IPS DF 4.7 (cell line): ENCODE data around the gene EIF6.
"Not testable (repeated sequence)": the region's sequence is repeated elsewhere in the genome, so short reads cannot be mapped to it uniquely, and the experiment has no call there.

ENCODE experiments used
- DNase-seq: peaks from one replicate; pipeline ENCODE4 v3.0.0-alpha.2; 2013; ENCODE audit warnings: low spot score; ENCODE audit errors: extremely low read depth

The EIF6 gene

DNA sequence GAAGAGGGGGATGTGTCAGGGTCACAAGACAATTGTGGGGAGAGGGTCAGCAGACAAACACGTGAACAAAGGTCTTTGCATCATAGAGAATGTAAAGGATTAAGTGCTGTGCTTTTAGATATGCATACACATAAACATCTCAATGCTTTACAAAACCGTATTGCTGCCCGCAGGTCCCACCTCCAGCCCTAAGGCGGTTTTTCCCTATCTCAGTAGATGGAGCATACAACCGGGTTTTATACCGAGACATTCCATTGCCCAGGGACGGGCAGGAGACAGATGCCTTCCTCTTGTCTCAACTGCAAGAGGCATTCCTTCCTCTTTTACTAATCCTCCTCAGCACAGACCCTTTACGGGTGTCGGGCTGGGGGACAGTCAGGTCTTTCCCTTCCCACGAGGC lies 22.3 kb downstream of the EIF6 start:
- not testable (repeated sequence) for DNase-seq

DNA sequence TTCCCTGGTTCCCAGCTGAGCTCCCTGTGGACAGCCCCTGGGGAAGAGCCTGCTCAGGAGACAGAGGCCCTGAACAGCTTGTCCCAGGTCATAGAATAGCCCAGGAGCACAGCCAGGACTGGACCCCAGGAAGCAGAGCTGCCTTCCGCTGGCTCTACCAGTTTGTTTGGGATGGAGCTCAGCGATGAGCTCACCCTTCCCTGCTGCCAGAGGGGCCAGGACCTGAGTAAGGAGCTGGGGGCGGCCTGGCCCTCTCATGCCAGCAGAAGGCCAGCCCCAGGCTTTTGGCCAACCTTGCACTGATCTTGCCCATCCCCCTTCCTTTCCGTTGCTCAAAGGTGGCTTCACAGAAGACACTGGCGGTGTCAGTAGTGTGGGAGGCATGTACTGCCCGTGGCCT lies 24.1 kb downstream of the EIF6 start:
- DNase-seq = no peak

DNA sequence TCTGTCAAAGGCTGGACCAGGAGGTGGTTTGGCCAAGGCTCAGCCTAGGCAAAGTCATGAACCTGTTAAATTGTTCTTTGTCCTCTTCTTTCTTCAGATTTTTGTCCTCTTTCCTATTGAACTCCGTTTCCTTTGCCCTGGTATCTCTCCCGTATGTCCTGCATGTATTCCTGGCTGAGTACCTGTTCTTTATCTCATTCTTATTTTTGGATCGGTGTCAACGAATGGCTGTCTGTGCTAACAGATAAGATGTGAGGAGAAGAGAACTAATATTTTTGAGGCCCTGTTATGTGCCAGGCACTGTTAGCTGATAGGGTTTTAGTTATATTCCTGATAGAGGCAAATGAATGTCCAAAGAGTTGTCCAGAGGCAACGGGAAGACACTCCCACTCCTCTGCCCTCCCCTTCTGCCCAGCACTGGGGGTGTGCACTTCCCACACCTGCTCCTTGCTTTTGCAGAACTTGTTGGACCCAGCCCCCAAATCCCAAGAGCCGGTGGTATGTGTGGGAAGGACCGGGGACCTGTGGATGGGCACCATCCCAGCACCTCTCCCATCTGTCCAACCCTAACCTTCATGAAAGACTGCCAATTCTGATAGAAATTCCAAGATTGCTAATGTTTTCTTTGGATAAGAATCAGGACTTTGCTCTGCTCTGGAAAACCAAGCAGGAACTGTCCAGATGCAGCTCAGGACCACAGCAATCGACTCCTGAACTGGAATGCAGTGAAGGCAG lies 27.2 kb downstream of the EIF6 start:
- DNase-seq = no peak

DNA sequence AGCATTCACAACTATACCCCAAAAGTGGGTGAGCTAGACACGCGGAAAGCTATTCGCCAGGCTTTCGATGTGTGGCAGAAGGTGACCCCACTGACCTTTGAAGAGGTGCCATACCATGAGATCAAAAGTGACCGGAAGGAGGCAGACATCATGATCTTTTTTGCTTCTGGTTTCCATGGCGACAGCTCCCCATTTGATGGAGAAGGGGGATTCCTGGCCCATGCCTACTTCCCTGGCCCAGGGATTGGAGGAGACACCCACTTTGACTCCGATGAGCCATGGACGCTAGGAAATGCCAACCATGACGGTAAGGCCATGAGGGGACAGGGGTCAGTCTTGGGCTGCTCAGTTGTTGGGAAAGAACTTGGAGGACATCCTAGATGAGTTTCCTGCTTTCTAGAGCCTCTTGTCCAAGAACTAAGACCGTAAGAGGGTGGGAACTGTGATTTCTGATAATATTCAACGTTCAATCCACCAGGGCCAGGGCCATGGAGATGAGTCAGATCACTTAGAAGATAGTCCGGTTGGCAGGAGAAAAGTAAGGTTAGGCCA lies 30.0 kb downstream of the EIF6 start:
- no peak for DNase-seq

DNA sequence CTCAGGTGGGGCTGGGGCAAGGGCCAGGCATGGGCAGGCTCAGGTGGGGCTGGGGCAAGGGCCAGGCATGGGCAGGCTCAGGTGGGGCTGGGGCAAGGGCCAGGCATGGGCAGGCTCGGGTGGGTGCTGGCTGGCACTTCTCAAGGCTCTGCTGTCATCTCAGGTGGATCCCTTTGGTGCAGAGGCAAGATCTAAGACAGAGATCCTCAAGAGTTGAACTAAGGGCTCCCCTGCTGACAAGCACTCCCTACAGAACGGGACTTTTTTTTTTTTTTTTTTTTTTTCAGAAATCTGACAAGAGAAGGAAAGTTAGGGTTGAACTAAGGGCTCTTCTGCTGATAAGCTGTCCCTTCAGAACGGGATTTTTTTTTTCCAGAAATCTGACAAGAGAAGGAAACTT lies 31.6 kb downstream of the EIF6 start:
- DNase-seq = no peak

DNA sequence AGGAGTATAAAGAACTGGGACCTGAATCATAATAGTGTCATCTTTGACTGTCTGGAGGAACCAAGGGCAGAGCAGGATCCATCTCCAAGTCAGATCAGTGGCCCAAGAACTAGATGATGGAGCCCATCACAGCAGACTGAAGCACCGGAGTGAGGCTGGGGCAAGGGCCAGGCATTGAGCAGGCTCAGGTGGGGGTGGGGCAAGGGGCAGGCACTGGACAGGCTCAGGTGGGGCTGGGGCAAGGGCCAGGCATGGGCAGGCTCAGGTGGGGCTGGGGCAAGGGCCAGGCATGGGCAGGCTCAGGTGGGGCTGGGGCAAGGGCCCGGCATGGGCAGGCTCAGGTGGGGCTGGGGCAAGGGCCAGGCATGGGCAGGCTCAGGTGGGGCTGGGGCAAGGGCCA lies 32.0 kb downstream of the EIF6 start:
- not testable (repeated sequence) for DNase-seq

DNA sequence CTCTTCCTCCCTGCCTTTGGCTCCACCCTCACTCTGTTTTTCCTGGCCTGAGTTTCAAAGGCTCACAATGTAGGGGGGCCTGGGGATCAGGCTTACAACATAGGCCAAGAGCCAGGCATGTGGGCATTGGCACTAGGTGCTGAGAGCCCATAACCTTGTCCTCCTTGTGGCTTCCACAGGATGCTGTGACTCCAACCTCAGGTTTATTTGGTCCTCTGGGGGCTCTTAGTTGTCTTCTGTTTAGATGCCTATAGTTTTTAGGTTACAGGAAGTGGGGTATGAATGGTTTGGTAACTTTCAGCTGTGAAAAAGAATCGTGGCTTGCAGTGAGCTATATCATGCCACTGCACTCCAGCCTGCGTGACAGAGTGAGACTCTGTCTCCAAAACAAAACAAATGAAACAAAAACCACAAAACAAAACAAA lies 32.5 kb downstream of the EIF6 start:
- DNase-seq = no peak

DNA sequence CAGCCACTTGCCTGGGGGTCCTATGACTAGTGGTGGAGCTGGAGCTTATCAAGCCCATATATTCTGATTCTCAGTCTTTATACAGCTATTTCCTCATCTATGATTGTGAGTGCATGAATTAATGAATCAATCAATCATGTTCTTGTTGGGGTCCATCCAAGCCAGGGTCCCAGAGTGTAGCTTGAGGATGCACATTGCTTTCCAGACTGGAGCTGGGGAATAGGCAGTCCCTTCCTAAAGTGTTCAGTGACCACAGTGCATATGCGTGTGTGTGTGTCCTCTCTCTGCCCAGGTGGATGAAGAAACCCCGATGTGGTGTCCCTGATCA lies 33.0 kb downstream of the EIF6 start:
- DNase-seq = no peak

DNA sequence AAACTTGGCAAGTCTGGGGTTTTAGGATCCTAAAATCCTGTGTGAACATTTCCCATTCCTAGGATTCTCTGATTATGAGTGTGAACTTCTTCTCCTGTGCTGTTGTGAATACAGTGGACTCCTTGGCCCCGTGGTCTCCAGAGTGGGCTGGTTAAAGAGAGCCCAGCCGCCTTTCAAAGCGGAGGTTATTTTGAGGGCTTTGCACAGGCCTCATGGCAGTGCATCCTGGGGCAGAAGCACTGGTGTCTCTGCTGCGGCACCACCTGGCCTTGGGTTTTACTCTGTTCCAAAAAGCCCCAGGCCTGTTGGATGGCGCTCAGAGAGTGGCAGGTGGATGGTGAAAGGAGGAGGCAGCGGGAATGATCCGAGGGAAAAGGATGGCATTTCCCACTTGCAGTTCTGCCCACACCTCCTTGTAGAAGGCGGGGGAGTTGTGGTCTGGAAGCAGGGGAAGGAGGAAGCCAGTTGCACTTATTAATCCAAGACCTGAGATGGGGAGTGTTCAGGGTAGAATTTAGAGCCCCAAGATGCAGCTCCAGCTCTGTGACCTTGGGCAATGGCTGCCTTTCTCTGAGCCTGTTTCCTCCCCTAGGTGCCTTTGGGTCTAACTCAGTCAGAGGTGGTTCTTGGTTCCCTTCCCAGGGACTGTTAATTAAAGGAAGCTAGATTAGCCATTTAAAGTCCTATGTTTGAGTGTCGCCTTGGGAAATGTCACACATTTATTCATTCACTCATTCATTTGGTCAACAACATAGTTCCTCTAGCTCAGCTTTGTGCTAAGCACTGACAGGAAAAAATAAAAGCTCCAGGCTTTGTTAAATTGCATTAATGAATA lies 35.7 kb downstream of the EIF6 start:
- no peak for DNase-seq

DNA sequence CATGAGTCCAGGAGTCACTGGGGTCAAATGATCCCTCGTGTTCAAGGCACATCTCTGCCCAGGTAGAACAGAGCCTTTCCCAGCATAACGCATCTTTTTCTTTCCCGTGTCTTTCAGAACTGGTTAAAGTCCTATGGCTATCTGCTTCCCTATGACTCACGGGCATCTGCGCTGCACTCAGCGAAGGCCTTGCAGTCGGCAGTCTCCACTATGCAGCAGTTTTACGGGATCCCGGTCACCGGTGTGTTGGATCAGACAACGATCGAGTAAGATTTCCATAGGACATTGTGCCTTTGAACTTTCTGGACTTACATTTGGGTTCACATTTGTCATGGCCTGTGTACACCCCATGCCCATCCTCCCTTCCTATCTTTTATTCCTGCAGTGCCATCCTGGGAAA lies 37.8 kb downstream of the EIF6 start:
- no peak for DNase-seq

DNA sequence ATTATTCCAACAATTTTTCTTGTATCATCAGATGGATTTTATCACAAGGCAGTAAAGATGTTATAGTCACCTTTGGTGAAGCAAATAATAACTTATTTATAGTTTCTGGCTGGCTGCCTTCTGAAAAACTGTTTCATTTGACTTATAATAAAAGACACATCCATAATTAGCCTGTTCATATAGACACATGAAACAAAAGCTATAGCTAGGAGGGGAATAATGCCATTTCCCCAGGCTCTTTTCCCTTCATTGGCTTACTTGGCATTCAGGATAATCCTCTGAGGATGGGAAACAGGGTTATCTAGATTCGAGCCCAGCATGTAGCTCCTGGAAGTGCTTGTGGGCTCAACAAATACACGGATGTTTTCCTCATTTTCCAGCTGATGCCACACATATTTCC lies 40.6 kb downstream of the EIF6 start:
- no peak for DNase-seq

DNA sequence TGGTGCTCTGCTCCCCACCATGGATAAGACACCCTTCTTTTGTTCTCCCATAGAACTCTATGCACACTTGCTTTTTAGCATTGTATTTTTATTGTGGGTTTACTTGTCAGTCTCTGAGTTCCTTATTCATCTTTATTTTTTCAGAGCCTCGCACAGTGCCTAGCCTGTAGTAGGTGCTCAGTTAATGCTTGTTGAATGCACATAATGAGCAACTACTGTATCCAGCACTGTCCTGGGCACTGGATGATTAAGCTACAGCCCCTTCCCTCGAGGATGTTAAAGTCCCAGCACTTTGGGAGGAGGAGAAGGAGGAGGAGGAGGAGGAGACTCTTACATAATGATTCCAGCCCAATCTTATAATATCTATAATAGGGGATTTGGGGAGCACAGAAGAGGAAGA lies 41.3 kb downstream of the EIF6 start:
- DNase-seq = no peak

DNA sequence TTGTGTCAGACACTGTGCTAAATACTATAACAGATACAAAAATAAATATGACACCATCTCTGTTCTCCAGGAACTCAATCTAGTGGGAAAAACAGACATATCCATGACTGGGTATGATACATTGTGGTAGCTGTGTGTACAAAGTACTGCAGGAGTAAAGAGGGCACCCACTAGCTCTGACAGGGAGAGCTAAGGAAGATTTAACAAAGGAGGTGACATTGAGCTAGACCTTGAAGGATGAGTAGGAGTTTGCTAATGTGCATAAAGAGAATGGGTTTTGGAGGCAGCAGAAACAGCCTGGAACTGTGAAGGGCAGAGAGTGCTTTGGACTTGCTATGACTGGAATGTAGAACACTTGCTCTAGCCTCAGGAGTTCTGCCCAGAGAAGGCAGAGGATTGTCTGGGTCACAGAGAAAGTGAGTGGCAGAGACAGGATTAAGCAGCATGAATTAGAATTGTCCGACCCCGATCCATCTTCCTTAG lies 43.7 kb downstream of the EIF6 start:
- DNase-seq = no peak

DNA sequence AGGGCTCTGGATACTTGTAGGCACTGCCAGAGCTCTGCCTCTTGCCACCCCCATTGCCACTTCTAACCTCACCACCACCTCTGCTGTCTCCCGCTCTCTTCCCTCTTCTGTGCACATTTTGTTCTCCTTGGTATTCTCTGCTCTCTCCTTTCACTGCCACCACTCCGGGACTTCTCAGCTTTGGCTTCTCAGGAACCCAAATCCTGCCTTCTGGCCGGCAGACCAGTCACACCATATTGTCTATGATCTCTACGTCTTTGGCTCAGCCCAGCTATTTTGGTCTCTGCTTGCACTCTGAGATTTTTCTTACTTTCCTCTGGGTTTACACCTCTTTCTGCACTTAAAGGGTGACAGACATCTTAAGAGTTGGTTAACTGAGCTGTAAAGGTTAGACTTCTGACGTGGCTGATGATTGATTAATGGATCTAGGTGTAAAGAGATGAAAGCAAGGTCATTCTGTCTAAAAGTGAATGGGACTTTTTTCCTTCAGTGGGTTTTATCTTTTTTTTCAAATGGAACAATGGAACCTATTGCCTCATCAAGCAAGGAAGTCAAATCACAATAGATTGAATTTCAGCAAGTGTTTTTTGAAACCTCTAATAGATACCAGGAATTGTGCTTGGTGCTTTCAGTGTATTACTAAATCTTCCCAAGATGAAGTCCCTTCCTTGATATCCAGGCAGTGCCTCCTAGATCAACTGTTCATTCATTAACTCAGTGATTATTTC lies 44.3 kb downstream of the EIF6 start:
- no peak for DNase-seq

DNA sequence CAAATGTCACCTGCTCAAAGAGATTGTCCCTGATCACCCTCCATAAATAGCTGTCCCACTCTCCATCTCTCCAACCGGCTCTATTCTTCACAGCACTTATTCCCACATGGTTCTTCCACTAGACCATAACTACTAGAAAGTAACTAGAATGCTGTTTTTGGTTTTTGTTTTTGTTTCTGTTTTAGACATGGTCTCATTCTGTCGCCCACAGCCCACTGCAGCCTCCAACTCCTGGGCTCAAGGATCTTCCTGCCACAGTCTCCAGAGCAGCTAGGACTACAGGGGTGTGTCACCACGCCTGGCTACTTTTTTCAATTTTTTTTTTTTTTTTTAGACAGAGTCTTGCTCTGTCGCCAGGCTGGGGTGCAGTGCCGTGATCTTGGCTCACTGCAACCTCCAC lies 45.8 kb downstream of the EIF6 start:
- DNase-seq = no peak

DNA sequence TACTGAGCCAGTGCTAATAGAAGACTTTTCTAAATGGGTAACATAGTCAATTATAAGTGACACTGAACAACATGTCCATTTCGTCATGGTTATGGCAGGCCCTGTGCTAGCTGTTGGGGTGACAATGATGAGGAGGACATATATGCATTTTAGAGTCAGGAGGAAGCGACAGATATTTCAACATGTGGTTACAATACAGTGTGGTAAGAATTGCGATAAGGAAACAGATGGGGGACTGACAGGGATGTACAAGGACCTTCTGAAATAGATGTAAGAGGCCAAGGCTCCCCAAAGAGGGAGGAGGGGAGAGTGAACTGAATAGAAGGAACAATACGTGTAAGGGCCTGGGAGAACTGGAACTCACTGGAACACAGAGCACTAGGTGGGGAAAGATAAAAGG lies 46.4 kb downstream of the EIF6 start:
- DNase-seq = no peak

DNA sequence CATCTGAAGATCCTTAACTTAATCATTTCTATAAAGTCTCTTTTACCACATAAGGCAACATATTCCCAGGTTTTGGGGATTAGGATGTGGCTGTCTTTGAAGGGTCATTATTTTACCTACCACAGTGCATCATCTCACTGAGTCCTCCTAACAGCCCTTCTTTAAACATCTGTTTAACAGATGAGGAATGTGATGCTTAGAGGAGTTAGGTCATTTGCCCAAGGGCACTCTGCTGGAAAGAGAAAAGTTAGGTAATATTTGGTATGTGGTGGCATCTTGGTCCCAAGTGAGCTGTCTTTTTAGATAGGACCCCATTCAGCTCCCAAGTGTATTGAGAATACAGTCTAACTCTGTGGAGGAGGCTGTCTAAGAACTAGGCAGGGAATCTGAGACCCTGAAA lies 47.1 kb downstream of the EIF6 start:
- no peak for DNase-seq

DNA sequence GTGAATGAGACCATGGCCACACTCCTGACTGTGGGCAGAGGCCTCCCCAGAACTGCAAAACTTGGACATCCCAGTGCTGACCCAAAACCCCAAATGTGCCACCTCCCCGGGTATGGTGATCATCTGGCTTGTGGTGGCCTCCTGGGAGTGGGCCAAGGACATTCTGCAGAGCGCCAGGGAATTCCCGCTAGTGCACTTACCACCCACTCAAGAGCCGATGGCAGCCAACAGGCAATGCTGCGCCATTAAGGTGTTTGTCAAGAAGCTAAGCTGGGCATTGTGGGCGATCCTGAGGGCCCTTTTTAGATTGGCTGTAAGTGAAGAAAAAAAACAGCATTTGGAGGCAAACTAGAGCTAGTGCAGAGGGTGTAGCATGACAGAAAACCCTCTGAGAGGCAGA lies 48.7 kb downstream of the EIF6 start:
- no peak for DNase-seq

DNA sequence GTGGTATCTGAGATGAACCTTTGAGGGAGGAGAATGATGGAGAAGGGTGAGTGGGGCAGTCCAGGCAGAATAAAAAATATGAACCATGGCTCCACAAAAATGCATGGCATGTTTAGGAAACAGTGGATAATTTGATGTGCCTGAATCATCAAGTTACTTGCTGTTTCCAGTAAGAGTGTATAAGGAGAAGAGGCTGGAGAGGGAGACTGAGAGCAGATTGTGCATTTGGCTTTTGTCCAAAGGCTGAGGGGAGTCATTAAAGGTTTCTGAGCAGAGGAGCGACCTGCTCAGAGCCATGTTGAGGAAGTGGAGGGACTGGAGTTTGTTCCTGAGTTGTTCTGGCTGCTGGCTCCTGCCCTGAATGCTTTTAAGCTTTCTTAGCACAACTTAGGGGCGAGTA lies 52.0 kb downstream of the EIF6 start:
- DNase-seq = no peak
